GM21825 (cell line): ENCODE data around the gene MAN2A1.

Source experiments
- ATAC-seq: cut with Tn5 transposase; IDR thresholded peaks from one replicate; pipeline ENCODE4 v1.9.1; 2021; ENCODE audit warnings: mild to moderate bottlenecking, moderate library complexity; ENCODE audit not compliant: unreplicated experiment

The MAN2A1 gene

DNA sequence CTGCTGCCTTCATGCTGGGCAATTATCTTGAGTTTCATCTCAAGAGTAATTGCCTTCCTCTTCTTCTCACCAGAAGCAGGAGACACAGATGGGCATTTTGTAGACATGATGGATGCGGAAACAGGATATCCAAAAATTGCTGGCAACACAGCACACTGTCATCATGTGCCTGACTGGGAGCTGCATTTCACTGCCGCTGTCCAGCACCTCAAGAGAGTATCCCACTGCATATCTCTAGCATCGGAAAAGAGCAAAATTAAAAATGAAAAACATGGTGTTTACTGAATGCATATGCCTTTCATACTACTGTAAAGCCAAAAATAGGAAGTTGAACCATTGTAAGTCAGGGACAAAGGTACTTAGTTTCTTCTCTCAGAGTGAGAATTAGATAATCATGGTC lies 210.7 kb downstream of the MAN2A1 start:
- ATAC-seq = no peak

DNA sequence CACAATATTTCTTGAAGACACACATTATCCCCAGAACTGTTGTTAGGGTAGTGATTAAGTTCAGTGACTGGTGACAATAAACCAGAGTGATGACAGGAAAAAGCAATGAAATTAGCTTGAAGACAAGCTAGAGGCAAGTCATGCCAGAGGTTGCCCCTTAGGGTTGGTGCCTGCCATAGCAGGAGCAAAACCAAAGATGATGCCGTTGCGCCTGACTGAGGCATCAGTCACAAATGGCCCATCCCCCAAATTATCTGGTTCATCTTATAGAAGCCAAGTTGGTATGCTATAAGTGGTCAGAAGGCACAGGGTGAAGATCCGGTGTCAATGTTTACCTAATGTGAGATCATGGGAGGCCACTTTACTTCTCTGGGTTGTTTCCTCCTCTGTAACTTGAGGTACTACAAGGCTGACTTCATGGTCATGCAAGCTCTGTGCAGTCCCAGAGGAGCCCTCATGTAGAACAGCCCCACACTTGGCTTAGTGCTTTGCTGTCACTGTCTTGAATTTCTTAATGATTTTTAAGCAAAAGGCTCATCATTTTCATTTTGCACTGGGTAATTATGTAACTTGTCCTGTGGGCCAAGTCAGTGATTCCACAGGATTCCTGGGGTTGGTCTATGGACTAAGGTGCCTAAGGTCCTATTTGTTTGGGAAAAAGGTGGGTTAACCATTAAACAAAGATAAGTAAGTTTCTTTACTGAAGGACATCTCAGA lies 211.3 kb downstream of the MAN2A1 start:
- no peak for ATAC-seq

DNA sequence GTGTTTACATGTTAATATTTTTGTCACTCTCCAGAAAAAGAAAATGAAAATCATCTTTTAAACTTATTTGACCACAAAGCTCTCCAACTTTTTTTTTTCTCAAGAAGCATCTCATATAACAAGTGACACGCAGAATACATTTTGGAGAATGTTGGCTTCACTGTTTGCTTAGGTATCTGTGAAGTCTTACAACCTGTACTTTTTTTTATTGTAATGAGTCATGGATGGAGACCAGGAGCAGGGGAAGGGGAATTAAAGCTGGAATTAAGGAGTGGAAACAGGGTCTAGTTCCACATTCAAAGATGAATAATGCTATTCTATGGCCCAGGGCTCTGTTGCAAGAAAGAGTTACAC lies 211.9 kb downstream of the MAN2A1 start:
- no peak for ATAC-seq

DNA sequence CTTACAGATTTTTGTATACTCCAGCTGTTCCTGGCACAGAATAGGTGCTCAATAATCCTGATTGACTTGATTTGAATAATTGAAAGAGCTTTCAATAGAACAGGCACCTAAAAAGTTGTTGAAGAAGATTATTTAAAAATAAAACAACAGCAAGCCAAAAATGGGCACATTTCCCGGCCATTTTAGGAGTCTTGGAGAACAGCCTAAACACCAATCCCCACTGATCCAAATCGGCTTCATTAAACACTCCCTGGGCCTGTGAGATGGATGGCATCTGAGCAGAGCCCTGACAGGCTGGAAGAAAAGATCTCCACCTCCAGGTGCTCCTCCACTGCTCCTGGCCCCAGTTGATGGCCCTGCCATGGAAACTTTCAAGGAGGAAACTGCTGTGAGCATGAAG lies 213.3 kb downstream of the MAN2A1 start:
- ATAC-seq = no peak

DNA sequence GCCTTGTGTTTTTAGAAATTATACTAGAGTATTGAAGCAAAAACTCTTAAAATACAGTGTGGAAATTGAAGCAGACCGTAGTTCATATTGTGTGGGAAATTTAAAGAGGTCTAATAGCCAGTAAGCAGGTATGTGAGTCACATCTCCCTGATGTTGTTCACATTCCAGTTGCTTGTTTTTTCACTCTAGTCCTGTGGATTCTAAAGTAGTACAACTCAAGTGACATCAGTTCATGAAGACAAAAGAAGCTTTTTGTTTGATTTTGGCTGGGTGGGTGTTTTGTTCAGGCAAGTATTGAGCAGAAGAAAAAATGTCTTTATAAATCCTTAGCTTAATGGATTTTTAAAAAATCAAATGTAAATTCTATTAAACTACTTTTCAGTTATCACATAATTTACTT lies 216.2 kb downstream of the MAN2A1 start:
- no peak for ATAC-seq

DNA sequence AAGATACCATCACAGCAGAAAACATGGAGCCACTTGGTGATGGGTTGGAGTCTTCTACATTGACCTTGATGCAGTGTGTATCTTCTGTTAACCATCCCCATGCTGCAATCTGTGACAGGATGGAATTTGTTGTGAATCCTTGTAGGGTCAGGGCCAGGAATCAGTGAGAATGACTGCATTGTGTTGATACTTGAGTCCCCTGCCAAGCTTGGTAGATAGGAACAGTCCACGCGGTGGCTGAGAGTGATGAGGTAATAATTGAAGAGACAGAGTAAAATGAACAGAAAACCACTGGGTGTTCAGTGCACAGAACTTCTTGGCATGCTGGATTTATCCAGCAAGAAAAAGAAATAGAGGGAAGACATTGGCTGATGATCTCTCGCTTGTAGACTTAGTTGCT lies 217.5 kb downstream of the MAN2A1 start:
- no peak for ATAC-seq

DNA sequence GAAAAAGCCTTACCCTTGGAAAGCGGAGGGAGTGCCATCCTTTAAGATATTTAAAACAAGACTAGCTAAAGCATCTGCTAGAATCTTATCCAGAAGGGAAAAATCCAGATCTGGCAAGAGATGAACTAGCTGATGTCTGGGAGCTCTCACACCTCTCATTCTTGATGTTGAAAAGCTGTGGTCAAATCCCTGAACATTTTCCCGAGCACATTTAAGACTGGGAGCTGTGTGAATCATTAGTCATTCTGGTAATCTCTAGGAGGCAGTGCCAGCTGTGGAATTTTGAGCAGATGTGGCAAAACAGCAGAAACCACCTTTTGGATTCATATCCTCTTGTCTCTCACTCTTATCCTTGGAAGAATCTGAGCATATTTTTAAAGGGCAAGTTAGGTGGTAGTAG lies 218.0 kb downstream of the MAN2A1 start:
- ATAC-seq = no peak

DNA sequence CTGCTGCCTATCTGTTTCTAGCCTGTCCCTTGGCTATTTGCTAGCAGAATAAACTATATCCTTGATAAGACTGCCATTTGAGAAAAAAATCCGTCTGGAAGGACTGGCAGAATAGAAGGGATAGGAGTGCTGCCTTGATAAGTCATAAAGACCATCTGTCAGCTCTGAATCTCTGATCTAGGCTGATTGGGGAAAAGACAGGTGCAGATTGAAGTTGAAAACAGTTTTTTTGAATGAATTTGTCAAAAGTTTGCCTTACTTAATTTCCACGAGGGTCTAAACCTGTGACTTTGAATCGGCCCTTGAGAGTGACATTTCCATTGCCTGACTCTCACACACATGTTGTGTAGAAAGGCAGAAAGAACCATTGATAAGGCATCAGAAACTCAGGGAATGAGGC lies 218.6 kb downstream of the MAN2A1 start:
- no peak for ATAC-seq

DNA sequence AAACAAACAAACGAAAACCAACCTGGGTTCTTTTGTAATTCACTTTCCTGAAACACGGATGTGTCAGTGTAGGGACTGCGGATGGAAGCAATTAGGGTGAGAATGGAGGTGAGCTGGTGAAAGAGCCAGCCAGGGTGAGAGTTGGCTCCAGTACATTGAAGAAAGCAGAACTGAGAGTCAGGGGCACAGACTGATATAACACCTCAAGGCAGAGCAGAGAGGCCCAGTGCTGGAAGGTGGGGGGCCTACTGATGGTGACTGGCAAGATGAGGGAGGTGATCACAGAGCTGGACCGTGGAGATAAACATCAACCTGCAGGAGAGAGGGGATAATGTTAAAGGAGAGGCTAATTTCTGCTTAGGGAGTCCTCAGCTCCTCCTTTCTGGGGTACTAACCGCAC lies 221.1 kb downstream of the MAN2A1 start:
- ATAC-seq = no peak

DNA sequence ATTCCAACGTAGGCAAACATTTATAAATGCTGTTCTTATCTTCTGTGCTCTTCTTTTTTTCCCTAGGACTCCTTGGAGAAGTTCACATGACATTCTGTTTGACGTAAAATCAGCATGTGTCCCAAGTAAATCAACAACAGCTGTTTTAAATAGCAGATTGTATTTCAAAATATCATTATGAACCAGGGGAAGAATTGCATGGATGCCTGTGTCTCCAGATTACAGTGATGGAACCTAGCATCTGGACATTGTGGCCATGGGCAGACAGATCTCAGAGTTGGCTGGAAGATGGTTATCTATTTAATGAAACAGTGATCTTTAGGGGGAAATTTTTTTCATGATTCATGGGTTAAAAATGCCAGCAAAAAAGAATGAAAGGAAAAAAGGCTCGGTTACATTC lies 222.0 kb downstream of the MAN2A1 start:
- ATAC-seq = no peak

DNA sequence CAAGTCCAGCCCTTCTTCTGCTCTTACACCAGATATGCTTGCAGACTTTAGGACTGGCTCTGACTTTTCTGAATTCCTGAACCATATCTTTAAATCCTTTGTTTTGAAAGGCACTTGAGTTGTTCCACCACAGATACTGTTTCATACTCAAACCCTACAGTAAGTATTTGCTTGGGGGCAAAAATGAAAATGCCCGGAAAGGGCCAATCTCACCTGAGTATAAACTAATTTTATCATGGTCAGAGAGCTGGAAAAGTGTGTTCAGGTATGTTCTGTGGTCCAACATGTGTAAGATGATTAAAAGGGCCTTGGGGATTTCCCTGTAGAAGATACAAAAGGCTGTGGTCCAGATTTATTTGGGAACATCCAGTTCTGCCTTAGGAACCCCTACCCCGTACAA lies 225.2 kb downstream of the MAN2A1 start:
- ATAC-seq = no peak

DNA sequence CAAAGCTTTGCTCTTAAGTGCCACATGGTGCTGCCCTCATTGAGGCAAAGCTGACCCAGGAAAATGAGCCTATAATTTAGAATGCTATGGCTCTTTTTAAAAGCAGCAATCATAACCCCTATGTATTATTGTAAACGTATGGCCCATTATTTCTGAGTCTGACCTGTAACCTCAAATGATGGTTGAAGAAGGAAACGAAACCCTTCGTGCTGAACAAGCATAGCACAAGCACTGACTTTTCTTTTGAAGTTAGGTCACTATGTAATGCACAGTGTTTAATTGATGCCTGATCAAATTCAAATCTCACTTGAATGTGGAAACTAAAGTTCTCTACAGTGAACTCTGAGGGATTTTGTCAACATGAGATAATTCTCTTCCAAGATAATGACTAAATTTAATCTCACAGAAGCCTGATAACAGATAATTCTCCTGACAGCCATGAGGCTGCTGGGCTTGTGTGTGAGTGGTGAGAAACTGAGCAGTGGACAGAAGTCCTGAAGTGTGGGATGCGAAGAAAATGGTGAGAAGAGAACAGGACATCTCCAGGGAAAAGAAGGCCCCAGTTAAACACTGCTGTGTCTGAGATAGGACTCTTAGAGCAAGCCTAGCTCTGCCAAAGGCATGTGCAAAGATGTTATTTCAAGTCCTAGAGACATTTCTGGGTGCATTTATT lies 226.9 kb downstream of the MAN2A1 start:
- ATAC-seq = no peak
